WTC11 (cell line): Measurements from ENCODE around the gene PDE3B. TPM values are rescaled to one million over a fixed set of nuclear protein-coding genes. Genes with fewer than 3 reads are reported as not detected.

Experiments
- ATAC-seq: fragments of 200-7000 bp; cut with Tn5 transposase; 2 replicates; pipeline ENCODE4 v1.10.0; 2021; ENCODE audit warnings: mild to moderate bottlenecking, moderate library complexity
- CTCF ChIA-PET: fragments of 300-600 bp; sonication (Branson Sonifier 250); formaldehyde crosslinking; loops from one replicate; lab custom pipeline; 2021; ENCODE audit warnings: antibody characterized with exemption; lab: Charles Lee
- POLR2A ChIA-PET: fragments of 350-600 bp; sonication (Branson Sonifier 250); formaldehyde crosslinking; loops from one replicate; lab custom pipeline; 2021; ENCODE audit warnings: antibody characterized with exemption; lab: Charles Lee
- DNase-seq: peaks from one replicate; pipeline ENCODE4 v3.0.0; 2021; ENCODE audit warnings: low spot score
- H3K27ac Mint-ChIP-seq: 2 replicates; pipeline ENCODE4 v1.8.0; 2021; ENCODE audit warnings: mixed read lengths
- H3K27me3 Mint-ChIP-seq: 2 replicates; pipeline ENCODE4 v1.8.0; 2021; ENCODE audit warnings: low read depth, mild to moderate bottlenecking, moderate library complexity, mixed read lengths
- H3K36me3 Mint-ChIP-seq: 2 replicates; pipeline ENCODE4 v1.8.0; 2021; ENCODE audit warnings: mixed read lengths
- H3K4me1 Mint-ChIP-seq: 2 replicates; pipeline ENCODE4 v1.8.0; 2022; ENCODE audit warnings: mixed read lengths
- H3K4me3 Mint-ChIP-seq: 2 replicates; pipeline ENCODE4 v1.8.0; 2021; ENCODE audit warnings: mild to moderate bottlenecking, moderate library complexity, mixed read lengths
- H3K9me3 Mint-ChIP-seq: 2 replicates; pipeline ENCODE4 v1.8.0; 2021; ENCODE audit warnings: mixed read lengths
- E2F4 ChIP-seq: sonication (generic); formaldehyde crosslinking; IDR thresholded peaks from 2 replicates; pipeline ENCODE4 v1.8.1; 2022; ENCODE audit warnings: low read depth, mild to moderate bottlenecking, moderate library complexity, missing genetic modification reagents, borderline replicate concordance
- E2F5 ChIP-seq: sonication (generic); formaldehyde crosslinking; IDR thresholded peaks from 2 replicates; pipeline ENCODE4 v1.8.1; 2022; ENCODE audit warnings: mild to moderate bottlenecking, moderate library complexity, missing genetic modification reagents
- ESRRA ChIP-seq: sonication (generic); formaldehyde crosslinking; IDR thresholded peaks from 2 replicates; pipeline ENCODE4 v1.8.1; 2022; ENCODE audit warnings: mild to moderate bottlenecking, missing genetic modification reagents, borderline replicate concordance
- FOXJ3 ChIP-seq: sonication (generic); formaldehyde crosslinking; IDR thresholded peaks from 2 replicates; pipeline ENCODE4 v1.9.0; 2021; ENCODE audit warnings: missing genetic modification reagents, mild to moderate bottlenecking, borderline replicate concordance
- FOXK1 ChIP-seq: sonication (generic); formaldehyde crosslinking; IDR thresholded peaks from 2 replicates; pipeline ENCODE4 v1.8.0; 2022; ENCODE audit warnings: mild to moderate bottlenecking, moderate library complexity, missing genetic modification reagents
- GABPB1 ChIP-seq: sonication (generic); formaldehyde crosslinking; IDR thresholded peaks from 2 replicates; pipeline ENCODE4 v1.8.1; 2023; ENCODE audit warnings: mild to moderate bottlenecking, missing genetic modification reagents
- GRHL2 ChIP-seq: fragments of 250-450 bp; sonication (Bioruptor Pico); IDR thresholded peaks from 2 replicates; pipeline ENCODE4 v1.8.0; 2022; ENCODE audit warnings: mild to moderate bottlenecking, moderate library complexity; ENCODE audit not compliant: insufficient replicate concordance, severe bottlenecking
- MXD4 ChIP-seq: fragments of 250-450 bp; sonication (Bioruptor Pico); IDR thresholded peaks from 2 replicates; pipeline ENCODE4 v1.8.0; 2021; ENCODE audit warnings: mild to moderate bottlenecking, moderate library complexity, borderline replicate concordance
- NFATC4 ChIP-seq: fragments of 250-450 bp; sonication (Bioruptor Pico); IDR thresholded peaks from 2 replicates; pipeline ENCODE4 v1.9.0; 2021; ENCODE audit warnings: mild to moderate bottlenecking
- NFYB ChIP-seq: sonication (generic); formaldehyde crosslinking; conservative IDR thresholded peaks from 2 replicates; pipeline ENCODE4 v1.8.0; 2022; ENCODE audit warnings: low read depth, missing genetic modification reagents
- NR3C1 ChIP-seq: sonication (generic); formaldehyde crosslinking; conservative IDR thresholded peaks from 2 replicates; pipeline ENCODE4 v1.8.1; 2023; ENCODE audit warnings: low read depth, mild to moderate bottlenecking, missing genetic modification reagents
- RELA ChIP-seq: sonication (generic); formaldehyde crosslinking; IDR thresholded peaks from 2 replicates; pipeline ENCODE4 v1.8.1; 2022; ENCODE audit warnings: missing genetic modification reagents, mild to moderate bottlenecking, borderline replicate concordance
- SMAD3 ChIP-seq: sonication (generic); formaldehyde crosslinking; IDR thresholded peaks from 2 replicates; pipeline ENCODE4 v1.8.0; 2022; ENCODE audit warnings: missing genetic modification reagents, mild to moderate bottlenecking, borderline replicate concordance
- SOX15 ChIP-seq: fragments of 250-450 bp; sonication (Bioruptor Pico); IDR thresholded peaks from 2 replicates; pipeline ENCODE4 v1.9.0; 2021; ENCODE audit warnings: mild to moderate bottlenecking
- TEAD1 ChIP-seq: sonication (generic); formaldehyde crosslinking; IDR thresholded peaks from 2 replicates; pipeline ENCODE4 v1.8.0; 2022; ENCODE audit warnings: mild to moderate bottlenecking, missing genetic modification reagents
- TEAD4 ChIP-seq: sonication (generic); formaldehyde crosslinking; IDR thresholded peaks from 2 replicates; pipeline ENCODE4 v1.8.0; 2022; ENCODE audit warnings: mild to moderate bottlenecking, missing genetic modification reagents
- TP53 ChIP-seq: sonication (generic); formaldehyde crosslinking; IDR thresholded peaks from 2 replicates; pipeline ENCODE4 v1.8.1; 2023; ENCODE audit warnings: mild to moderate bottlenecking, missing genetic modification reagents
- ZNF121 ChIP-seq: sonication (generic); formaldehyde crosslinking; IDR thresholded peaks from 2 replicates; pipeline ENCODE4 v1.8.0; 2023; ENCODE audit warnings: missing genetic modification reagents
- ZNF219 ChIP-seq: sonication (generic); formaldehyde crosslinking; IDR thresholded peaks from 2 replicates; pipeline ENCODE4 v1.8.0; 2023; ENCODE audit warnings: missing genetic modification reagents, mild to moderate bottlenecking, borderline replicate concordance
- ZNF263 ChIP-seq: sonication (generic); formaldehyde crosslinking; IDR thresholded peaks from 2 replicates; pipeline ENCODE4 v1.8.1; 2022; ENCODE audit warnings: low read depth, mild to moderate bottlenecking, moderate library complexity, missing genetic modification reagents
- ZNF317 ChIP-seq: sonication (generic); formaldehyde crosslinking; IDR thresholded peaks from 2 replicates; pipeline ENCODE4 v1.8.1; 2023; ENCODE audit warnings: low read depth, mild to moderate bottlenecking, moderate library complexity, missing genetic modification reagents, borderline replicate concordance
- total RNA-seq: library from RNA; stranded (reverse); gene quantifications from 3 replicates; pipeline ENCODE4 v1.2.3, GENCODE V29; 2021
- TF ChIP-seq, protein P1 (sequence below): sonication (generic); formaldehyde crosslinking; IDR thresholded peaks from 2 replicates; pipeline ENCODE4 v1.8.0; 2022; ENCODE audit warnings: mild to moderate bottlenecking, missing genetic modification reagents
- TF ChIP-seq, protein P2 (sequence below): sonication (generic); formaldehyde crosslinking; IDR thresholded peaks from 2 replicates; pipeline ENCODE4 v1.8.1; 2022; ENCODE audit warnings: low read depth, missing genetic modification reagents, borderline replicate concordance
- TF ChIP-seq, protein P3 (sequence below): sonication (generic); formaldehyde crosslinking; IDR thresholded peaks from 2 replicates; pipeline ENCODE4 v1.8.1; 2023; ENCODE audit warnings: mild to moderate bottlenecking, missing genetic modification reagents, moderate library complexity
- TF ChIP-seq, protein P4 (sequence below): fragments of 250-450 bp; sonication (Bioruptor Pico); IDR thresholded peaks from 2 replicates; pipeline ENCODE4 v1.9.0; 2021; ENCODE audit warnings: moderate library complexity, mild to moderate bottlenecking, inconsistent platforms, borderline replicate concordance
- TF ChIP-seq, protein P5 (sequence below): fragments of 250-450 bp; sonication (Bioruptor Pico); IDR thresholded peaks from 2 replicates; pipeline ENCODE4 v1.9.0; 2021; ENCODE audit warnings: mild to moderate bottlenecking

PDE3B gene
- total RNA-seq, 1 experiment from 2014 or later, result 9.6 TPM

DNA sequence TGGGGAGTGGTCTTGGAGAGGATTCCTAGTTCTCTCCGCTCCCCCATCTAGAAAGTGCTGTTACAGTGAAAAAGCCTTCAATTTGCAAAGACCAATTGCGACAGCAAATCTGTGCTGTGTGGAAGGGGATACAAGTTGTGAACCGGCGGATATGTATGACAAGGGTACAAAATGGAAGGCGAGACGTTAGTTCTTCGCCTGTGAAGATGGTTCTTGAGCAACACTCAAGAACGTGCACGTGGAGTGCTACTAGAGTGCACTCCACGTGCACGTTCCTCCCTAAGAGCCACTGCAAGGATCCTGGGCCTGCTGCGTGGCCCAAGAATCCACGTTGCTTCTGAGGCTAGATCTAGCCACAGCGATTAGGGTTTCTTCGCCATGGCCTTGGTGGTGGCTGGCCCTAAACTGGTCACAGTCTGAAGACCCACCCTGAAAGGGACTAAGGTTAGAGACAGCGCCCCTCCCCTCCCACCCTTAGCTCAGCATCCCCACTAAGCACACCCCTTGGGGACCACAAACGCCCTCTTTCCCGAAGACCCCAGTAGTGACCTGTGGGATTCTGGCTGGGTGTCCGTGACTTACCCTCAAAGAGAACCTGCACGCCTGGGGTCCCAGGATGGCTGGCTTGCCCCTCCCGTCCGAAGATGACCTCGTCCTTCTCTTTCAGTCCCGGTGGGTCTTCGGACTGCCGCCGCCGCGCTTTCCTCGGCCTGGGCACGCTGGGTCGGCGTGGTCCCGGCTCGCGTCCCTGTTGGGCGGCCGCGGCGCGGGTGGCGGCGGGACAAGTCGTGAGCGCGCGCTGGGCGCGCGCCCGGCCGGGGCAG, 519 bp upstream of the PDE3B start (continued):
- TF ChIP-seq, protein P1, sequence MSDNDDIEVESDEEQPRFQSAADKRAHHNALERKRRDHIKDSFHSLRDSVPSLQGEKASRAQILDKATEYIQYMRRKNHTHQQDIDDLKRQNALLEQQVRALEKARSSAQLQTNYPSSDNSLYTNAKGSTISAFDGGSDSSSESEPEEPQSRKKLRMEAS (CRISPR knock-in tag), result peak; percentile 89
- TF ChIP-seq FOXK1 (CRISPR knock-in tag) (peak; percentile 66), ZNF317 (CRISPR knock-in tag) (0 out of 2 replicates have a peak, but pooled peaks have one; percentile 10), ESRRA (CRISPR knock-in tag) (peak; percentile 73; the same call in 1 of the 2 replicates), TP53 (CRISPR knock-in tag) (peak; percentile 87), GRHL2 (CRISPR knock-in tag) (no peak), NFATC4 (CRISPR knock-in tag) (no peak), FOXJ3 (CRISPR knock-in tag) (no peak), ZNF219 (peak; percentile 69; the same call in 1 of the 2 replicates), NFYB (CRISPR knock-in tag) (peak; percentile 44; the same call in 1 of the 2 replicates), TEAD4 (CRISPR knock-in tag) (peak; percentile 88; the same call in 1 of the 2 replicates), ZNF263 (CRISPR knock-in tag) (no peak), SOX15 (CRISPR knock-in tag) (no peak), E2F5 (CRISPR knock-in tag) (no peak; the same call in 1 of the 2 replicates), MXD4 (CRISPR knock-in tag) (no peak), E2F4 (CRISPR knock-in tag) (0 out of 2 replicates have a peak, but pooled peaks have one; percentile 52)

DNA sequence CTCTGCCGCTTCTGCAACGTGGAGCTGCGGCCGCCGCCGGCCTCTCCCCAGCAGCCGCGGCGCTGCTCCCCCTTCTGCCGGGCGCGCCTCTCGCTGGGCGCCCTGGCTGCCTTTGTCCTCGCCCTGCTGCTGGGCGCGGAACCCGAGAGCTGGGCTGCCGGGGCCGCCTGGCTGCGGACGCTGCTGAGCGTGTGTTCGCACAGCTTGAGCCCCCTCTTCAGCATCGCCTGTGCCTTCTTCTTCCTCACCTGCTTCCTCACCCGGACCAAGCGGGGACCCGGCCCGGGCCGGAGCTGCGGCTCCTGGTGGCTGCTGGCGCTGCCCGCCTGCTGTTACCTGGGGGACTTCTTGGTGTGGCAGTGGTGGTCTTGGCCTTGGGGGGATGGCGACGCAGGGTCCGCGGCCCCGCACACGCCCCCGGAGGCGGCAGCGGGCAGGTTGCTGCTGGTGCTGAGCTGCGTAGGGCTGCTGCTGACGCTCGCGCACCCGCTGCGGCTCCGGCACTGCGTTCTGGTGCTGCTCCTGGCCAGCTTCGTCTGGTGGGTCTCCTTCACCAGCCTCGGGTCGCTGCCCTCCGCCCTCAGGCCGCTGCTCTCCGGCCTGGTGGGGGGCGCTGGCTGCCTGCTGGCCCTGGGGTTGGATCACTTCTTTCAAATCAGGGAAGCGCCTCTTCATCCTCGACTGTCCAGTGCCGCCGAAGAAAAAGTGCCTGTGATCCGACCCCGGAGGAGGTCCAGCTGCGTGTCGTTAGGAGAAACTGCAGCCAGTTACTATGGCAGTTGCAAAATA, 816 bp downstream of the PDE3B start:
- Mint-ChIP-seq H3K36me3 (no peaks in the 10 kb centered on the region), H3K27ac (no peak overlapping the region), H3K4me3 (peak overlapping the region; percentile 90), H3K27me3 (peaks cover 34% of the 10 kb centered on the region), H3K9me3 (no peaks in the 10 kb centered on the region), H3K4me1 (peaks cover 31% of the 10 kb centered on the region)
- POLR2A ChIA-PET, result interaction anchor here (0.6 to 2.4 kb wide), 8 partner anchors 9 to 262 kb away, joined by 3 to 14 read pairs (median 5); partner anchors contain the start of genes CYP2R1 and PSMA1
- ATAC-seq (peak; percentile 46), DNase-seq (peak; percentile 54)
- CTCF ChIA-PET, result interaction anchor here (0.7 to 2.4 kb wide), 10 partner anchors 11 to 430 kb away, joined by 3 to 26 read pairs (median 4); partner anchors contain the start of gene CYP2R1
- no peak for TF ChIP-seq NR3C1
- TF ChIP-seq, protein P2, sequence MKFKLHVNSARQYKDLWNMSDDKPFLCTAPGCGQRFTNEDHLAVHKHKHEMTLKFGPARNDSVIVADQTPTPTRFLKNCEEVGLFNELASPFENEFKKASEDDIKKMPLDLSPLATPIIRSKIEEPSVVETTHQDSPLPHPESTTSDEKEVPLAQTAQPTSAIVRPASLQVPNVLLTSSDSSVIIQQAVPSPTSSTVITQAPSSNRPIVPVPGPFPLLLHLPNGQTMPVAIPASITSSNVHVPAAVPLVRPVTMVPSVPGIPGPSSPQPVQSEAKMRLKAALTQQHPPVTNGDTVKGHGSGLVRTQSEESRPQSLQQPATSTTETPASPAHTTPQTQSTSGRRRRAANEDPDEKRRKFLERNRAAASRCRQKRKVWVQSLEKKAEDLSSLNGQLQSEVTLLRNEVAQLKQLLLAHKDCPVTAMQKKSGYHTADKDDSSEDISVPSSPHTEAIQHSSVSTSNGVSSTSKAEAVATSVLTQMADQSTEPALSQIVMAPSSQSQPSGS (CRISPR knock-in tag), result no peak
- TF ChIP-seq ZNF317 (CRISPR knock-in tag), result peak; percentile 39; the same call in 1 of the 2 replicates
- TF ChIP-seq, protein P3, sequence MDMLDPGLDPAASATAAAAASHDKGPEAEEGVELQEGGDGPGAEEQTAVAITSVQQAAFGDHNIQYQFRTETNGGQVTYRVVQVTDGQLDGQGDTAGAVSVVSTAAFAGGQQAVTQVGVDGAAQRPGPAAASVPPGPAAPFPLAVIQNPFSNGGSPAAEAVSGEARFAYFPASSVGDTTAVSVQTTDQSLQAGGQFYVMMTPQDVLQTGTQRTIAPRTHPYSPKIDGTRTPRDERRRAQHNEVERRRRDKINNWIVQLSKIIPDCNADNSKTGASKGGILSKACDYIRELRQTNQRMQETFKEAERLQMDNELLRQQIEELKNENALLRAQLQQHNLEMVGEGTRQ (CRISPR knock-in tag), result no peak
- TF ChIP-seq, protein P4, sequence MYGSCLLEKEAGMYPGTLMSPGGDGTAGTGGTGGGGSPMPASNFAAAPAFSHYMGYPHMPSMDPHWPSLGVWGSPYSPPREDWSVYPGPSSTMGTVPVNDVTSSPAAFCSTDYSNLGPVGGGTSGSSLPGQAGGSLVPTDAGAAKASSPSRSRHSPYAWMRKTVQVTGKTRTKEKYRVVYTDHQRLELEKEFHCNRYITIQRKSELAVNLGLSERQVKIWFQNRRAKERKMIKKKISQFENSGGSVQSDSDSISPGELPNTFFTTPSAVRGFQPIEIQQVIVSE (CRISPR knock-in tag), result no peak
- TF ChIP-seq RELA, result 0 out of 2 replicates have a peak, but pooled peaks have one; percentile 69
- TF ChIP-seq, protein P1 (CRISPR knock-in tag), result peak; percentile 60
- peak; percentile 62; the same call in 1 of the 2 replicates for TF ChIP-seq TEAD1 (CRISPR knock-in tag)
- TF ChIP-seq, protein P5, sequence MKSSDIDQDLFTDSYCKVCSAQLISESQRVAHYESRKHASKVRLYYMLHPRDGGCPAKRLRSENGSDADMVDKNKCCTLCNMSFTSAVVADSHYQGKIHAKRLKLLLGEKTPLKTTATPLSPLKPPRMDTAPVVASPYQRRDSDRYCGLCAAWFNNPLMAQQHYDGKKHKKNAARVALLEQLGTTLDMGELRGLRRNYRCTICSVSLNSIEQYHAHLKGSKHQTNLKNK (CRISPR knock-in tag), result no peak
- TF ChIP-seq ZNF121, result no peak
- TF ChIP-seq SMAD3 (CRISPR knock-in tag), result 0 out of 2 replicates have a peak, but pooled peaks have one; percentile 24
- no peak for TF ChIP-seq MXD4 (CRISPR knock-in tag)
- TF ChIP-seq GABPB1, result no peak
